Loucy (cell line): Measurements from ENCODE around the gene SLC17A8.

Experiments
- CTCF ChIP-seq: fragments of 200-600 bp; sonication (generic); conservative IDR thresholded peaks from 2 replicates; pipeline ENCODE4 v1.5.1; 2014; ENCODE audit warnings: mild to moderate bottlenecking, antibody characterized with exemption, low read length
- EZH2phosphoT487 ChIP-seq: fragments of 200-600 bp; IDR thresholded peaks from 2 replicates; pipeline ENCODE4 v1.6.1; 2018; ENCODE audit warnings: antibody characterized with exemption, mild to moderate bottlenecking, moderate library complexity, borderline replicate concordance

- TF ChIP-seq CTCF: no peak
- TF ChIP-seq EZH2phosphoT487: no peak
These were observed 85.5 kb downstream of the SLC17A8 start for GRCh38 chr12:100442403-100442802.
